LNCAP (cell line): ENCODE data around the gene CSF3.

Experiments
- CTCF ChIP-seq: fragments of 450-650 bp; IDR thresholded peaks from 2 replicates; pipeline ENCODE4 v1.5.1; 2017; ENCODE audit warnings: mild to moderate bottlenecking

Gene CSF3

GRCh38 chr17:39981766-39982375, 33.4 kb upstream of the CSF3 start:
- TF ChIP-seq CTCF = no peak

- no peak for TF ChIP-seq CTCF
These were observed 26.9 kb upstream of the CSF3 start for GRCh38 chr17:39988206-39988810.

GRCh38 chr17:39994448-39994847, 20.8 kb upstream of the CSF3 start:
- TF ChIP-seq CTCF = no peak

- no peak for TF ChIP-seq CTCF
These were observed 19.8 kb upstream of the CSF3 start for GRCh38 chr17:39995438-39995837.

GRCh38 chr17:39996162-39996561, 19.1 kb upstream of the CSF3 start:
- no peak for TF ChIP-seq CTCF

- no peak for TF ChIP-seq CTCF
These were observed 18.4 kb upstream of the CSF3 start for GRCh38 chr17:39996800-39997199.

GRCh38 chr17:39997543-39997942, 17.7 kb upstream of the CSF3 start:
- TF ChIP-seq CTCF = no peak

GRCh38 chr17:39999067-39999466, 16.2 kb upstream of the CSF3 start:
- no peak for TF ChIP-seq CTCF
